Forelimb muscle (tissue), 1 donor: ENCODE data around the gene STK4. TPM values are rescaled to one million over a fixed set of nuclear protein-coding genes. Genes with fewer than 3 reads are reported as not detected.

Source experiments
- DNase-seq: peaks from one replicate; pipeline ENCODE4 v3.0.0-alpha.2; 2013; ENCODE audit warnings: low read depth
- polyA plus RNA-seq: library from polyadenylated mRNA; unstranded; fragments of 120-200 nt; gene quantifications from one replicate; pipeline ENCODE4 v1.2.1, GENCODE V29; 2013; ENCODE audit not compliant: insufficient read length

Gene STK4
- polyA plus RNA-seq, 1 donor: 9.3 TPM

- no peak for DNase-seq
Observed at GRCh38 chr20:45028424-45029136, 62.3 kb downstream of the STK4 start.

GRCh38 chr20:45029884-45030283 lies 63.6 kb downstream of the STK4 start:
- no peak for DNase-seq

- no peak for DNase-seq
Observed at GRCh38 chr20:45032276-45032675, 66.0 kb downstream of the STK4 start.

GRCh38 chr20:45032781-45033180 lies 66.5 kb downstream of the STK4 start:
- no peak for DNase-seq

- DNase-seq: no peak
Observed at GRCh38 chr20:45034436-45034835, 68.1 kb downstream of the STK4 start.

GRCh38 chr20:45036044-45036755 lies 69.9 kb downstream of the STK4 start:
- no peak for DNase-seq

- DNase-seq: no peak
Observed at GRCh38 chr20:45037050-45037449, 70.7 kb downstream of the STK4 start.

GRCh38 chr20:45037635-45038034 lies 71.3 kb downstream of the STK4 start:
- no peak for DNase-seq

GRCh38 chr20:45038745-45039474 lies 72.6 kb downstream of the STK4 start:
- no peak for DNase-seq

GRCh38 chr20:45039475-45039820 lies 73.1 kb downstream of the STK4 start:
- DNase-seq: no peak

- DNase-seq: no peak
Observed at GRCh38 chr20:45041464-45042337, 75.4 kb downstream of the STK4 start.

GRCh38 chr20:45042978-45043377 lies 76.7 kb downstream of the STK4 start:
- DNase-seq: no peak

GRCh38 chr20:45044084-45044573 lies 77.8 kb downstream of the STK4 start:
- DNase-seq: peak; percentile 45

GRCh38 chr20:45044601-45045000 lies 78.3 kb downstream of the STK4 start:
- no peak for DNase-seq

- no peak for DNase-seq
Observed at GRCh38 chr20:45047581-45048119, 81.3 kb downstream of the STK4 start.

- DNase-seq: no peak
Observed at GRCh38 chr20:45049438-45049837, 83.1 kb downstream of the STK4 start.

GRCh38 chr20:45049904-45050471 lies 83.7 kb downstream of the STK4 start:
- no peak for DNase-seq

GRCh38 chr20:45051204-45052060 lies 85.1 kb downstream of the STK4 start:
- no peak for DNase-seq

GRCh38 chr20:45052698-45053429 lies 86.6 kb downstream of the STK4 start:
- DNase-seq: no peak
